Ishikawa (cell line): Measurements from ENCODE around the gene PRAMEF17.

ENCODE experiments used
- CREB1 ChIP-seq: IDR thresholded peaks from 2 replicates; pipeline ENCODE4 v1.6.1; 2012; ENCODE audit warnings: low read depth
- EP300 ChIP-seq: IDR thresholded peaks from 2 replicates; pipeline ENCODE4 v1.6.1; 2012; ENCODE audit warnings: borderline replicate concordance
- RAD21 ChIP-seq: IDR thresholded peaks from 2 replicates; pipeline ENCODE4 v1.6.1; 2012; ENCODE audit warnings: low read depth
- REST ChIP-seq: IDR thresholded peaks from 2 replicates; pipeline ENCODE4 v1.6.1; 2012; ENCODE audit warnings: low read depth, mild to moderate bottlenecking
- TAF1 ChIP-seq: IDR thresholded peaks from 2 replicates; pipeline ENCODE4 v1.6.1; 2012; ENCODE audit warnings: low read depth, mild to moderate bottlenecking
- USF1 ChIP-seq: IDR thresholded peaks from 2 replicates; pipeline ENCODE4 v1.6.1; 2012
- YY1 ChIP-seq: IDR thresholded peaks from 2 replicates; pipeline ENCODE4 v1.6.1; 2012; ENCODE audit warnings: low read depth
- ZBTB7A ChIP-seq: IDR thresholded peaks from 2 replicates; pipeline ENCODE4 v1.6.1; 2012; ENCODE audit warnings: low read depth

DNA sequence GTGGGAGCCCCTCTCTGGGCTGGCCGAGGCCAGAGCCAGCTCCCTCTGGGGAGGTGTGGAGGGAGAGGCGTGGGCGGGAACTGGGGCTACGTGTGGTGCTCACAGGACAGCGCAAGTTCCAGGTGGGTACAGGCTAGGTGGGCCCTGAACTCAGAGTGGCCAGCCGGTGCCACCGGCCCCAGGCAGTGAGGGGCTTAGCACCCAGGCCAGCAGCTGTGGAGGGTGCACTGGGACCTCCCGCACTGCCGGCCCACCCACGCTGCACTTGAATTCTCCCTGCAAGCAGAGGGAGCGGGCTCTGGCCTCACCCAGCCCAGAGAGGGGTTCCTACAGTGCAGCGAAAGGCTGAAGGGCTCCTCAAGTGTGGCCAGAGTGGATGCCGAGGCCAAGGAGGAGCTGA, 41.1 kb downstream of the PRAMEF17 start:
- no peak for TF ChIP-seq EP300
- TF ChIP-seq TAF1 = no peak
- TF ChIP-seq CREB1 = no peak
- no peak for TF ChIP-seq REST
- no peak for TF ChIP-seq RAD21
- no peak for TF ChIP-seq USF1
- no peak for TF ChIP-seq ZBTB7A
- TF ChIP-seq YY1 = no peak
